ENCODE results near the gene SCARB1. TPM values are rescaled to one million over a fixed set of nuclear protein-coding genes. Genes with fewer than 3 reads are reported as not detected.

SCARB1 gene
- total and polyA plus RNA-seq, 2 experiments from 2014 or later: 31.0 to 62.5 TPM

- no peak for TF ChIP-seq ZNF462 (CRISPR knock-in tag; IDR thresholded peaks at IDR 0.05)
- TF ChIP-seq POLR2AphosphoS5 (IDR thresholded peaks at IDR 0.05; ENCODE audit: low read depth): no peak
- TF ChIP-seq CREB1 (CRISPR knock-in tag; IDR thresholded peaks at IDR 0.05; ENCODE audit: low read depth): no peak
- TF ChIP-seq JUNB (IDR thresholded peaks at IDR 0.05; ENCODE audit: unreplicated experiment): no peak
- TF ChIP-seq ZNF114 (CRISPR knock-in tag; IDR thresholded peaks at IDR 0.05): no peak
- TF ChIP-seq EZH2phosphoT487 (IDR thresholded peaks at IDR 0.05; ENCODE audit: unreplicated experiment): no peak
- TF ChIP-seq ZNF331 (CRISPR knock-in tag; IDR thresholded peaks at IDR 0.05; ENCODE audit: low read depth): no peak
- no peak for TF ChIP-seq EZH2 (IDR thresholded peaks at IDR 0.05; ENCODE audit: low read depth, unreplicated experiment)
- no peak for TF ChIP-seq NANOG (IDR thresholded peaks at IDR 0.05; ENCODE audit: borderline replicate concordance)
Measured at GRCh38 chr12:124760560-124760959, 103.1 kb downstream of the SCARB1 start (continued).

- no peaks in the 10 kb centered on the region for H3K36me3 ChIP-seq (ENCODE audit: insufficient read depth)
- H2AFZ ChIP-seq: no peak overlapping the region
- H3K9me2 ChIP-seq (ENCODE audit: insufficient read depth): no peaks in the 10 kb centered on the region
- no peak overlapping the region for H3K27ac ChIP-seq (ENCODE audit: low read depth)
- DNase-seq (ENCODE audit: low spot score) (no peak), ATAC-seq (no peak)
- H3K27me3 Mint-ChIP-seq (ENCODE audit: insufficient read depth, low read depth, poor library complexity): peaks cover 13% of the 10 kb centered on the region
- H3K4me3 ChIP-seq: no peak overlapping the region
- H3K4me3 Mint-ChIP-seq: no peak overlapping the region
- H3K36me3 Mint-ChIP-seq (ENCODE audit: low read depth): peaks cover 21% of the 10 kb centered on the region
- no peak overlapping the region for H3K27ac Mint-ChIP-seq
- H4K20me1 ChIP-seq (replicated peaks; ENCODE audit: insufficient read depth): no peaks in the 10 kb centered on the region
- no peaks in the 10 kb centered on the region for H3F3A ChIP-seq (replicated peaks; ENCODE audit: low read depth)
- H3K4me1 ChIP-seq (ENCODE audit: insufficient read depth): peaks cover 11% of the 10 kb centered on the region
- H3K4me2 ChIP-seq: no peak overlapping the region
- no peaks in the 10 kb centered on the region for H3K27me3 ChIP-seq (ENCODE audit: insufficient read depth)
- H3K79me2 ChIP-seq (replicated peaks; ENCODE audit: insufficient read depth): no peaks in the 10 kb centered on the region
- H3K4me1 Mint-ChIP-seq: peaks cover 24% of the 10 kb centered on the region
- H3K9me3 Mint-ChIP-seq: peaks cover 36% of the 10 kb centered on the region
- TF ChIP-seq NANOG (IDR thresholded peaks at IDR 0.05; ENCODE audit: borderline replicate concordance): no peak
- TF ChIP-seq ZNF331 (CRISPR knock-in tag; IDR thresholded peaks at IDR 0.05; ENCODE audit: low read depth): no peak
- TF ChIP-seq CREB1 (CRISPR knock-in tag; IDR thresholded peaks at IDR 0.05; ENCODE audit: low read depth): no peak
- TF ChIP-seq ZNF462 (CRISPR knock-in tag; IDR thresholded peaks at IDR 0.05): no peak
- no peak for TF ChIP-seq STAT1 (IDR thresholded peaks at IDR 0.05; ENCODE audit: unreplicated experiment)
- no peak for TF ChIP-seq EZH2phosphoT487 (IDR thresholded peaks at IDR 0.05; ENCODE audit: unreplicated experiment)
Measured at GRCh38 chr12:124759841-124760503, 103.7 kb downstream of the SCARB1 start.

All from GM23338 (cell line).